K562 (cell line): ENCODE results near the gene WDR86. TPM values are rescaled to one million over a fixed set of nuclear protein-coding genes. Genes with fewer than 3 reads are reported as not detected.

Experiments used
- ATAC-seq: fragments of 200-7000 bp; cut with Tn5 transposase; 3 replicates; pipeline ENCODE4 v1.9.1; 2020; ENCODE audit warnings: moderate library complexity
- BruUV-seq: library from RNA; stranded (reverse); fragments of 400-500 nt; replicated peaks from 2 replicates; lab custom pipeline; 2021; lab: Mats Ljungman, UMichigan
- CTCF ChIA-PET: fragments of 300-600 bp; formaldehyde crosslinking; extraction: SDS; loops from one replicate; lab custom pipeline; 2021; ENCODE audit warnings: low intra/inter-chr PET ratio; lab: Yijun Ruan, JAX
- POLR2A ChIA-PET: fragments of 300-600, 350-650 bp; sonication (Branson Sonifier 250); formaldehyde crosslinking; extraction: SDS; loops from one replicate; lab custom pipeline; 2021; ENCODE audit warnings: antibody characterized with exemption, inconsistent platforms; lab: Yijun Ruan, JAX
- DNase-seq, 4 experiments: peaks; one replicate each; pipeline versions ENCODE4 v3.0.0 to v3.0.0-alpha.2; 2011 to 2018; ENCODE audit warnings: low spot score in 3 of 4, mixed read lengths in 3 of 4; ENCODE audit errors: extremely low read depth in 1 of 4
- FAIRE-seq: peaks from 2 replicates; lab custom pipeline; 2011; peaks lifted over from hg19 to GRCh38; lab: Jason Lieb, UNC
- H2AFZ ChIP-seq: 2 replicates; pipeline ENCODE4 v1.6.0; 2011; ENCODE audit warnings: low read depth, low read length, control low read depth, inconsistent platforms
- H3K27ac ChIP-seq: fragments of 200-600 bp; 3 replicates; pipeline ENCODE4 v1.8.0; 2011; ENCODE audit warnings: low read depth, mild to moderate bottlenecking, control low read depth, inconsistent platforms, low read length, moderate library complexity, mixed read lengths; ENCODE audit errors: extremely low read depth
- H3K27me3 ChIP-seq, 2 experiments: fragments of 300-600 bp in 1 of 2; 2 replicates in 1 of 2; 3 replicates in 1 of 2; pipeline versions ENCODE4 v1.6.0 to v1.8.0; 2011; ENCODE audit warnings: inconsistent platforms in 2 of 2, low read length in 2 of 2, mild to moderate bottlenecking in 1 of 2, mixed read lengths in 1 of 2, moderate library complexity in 1 of 2; ENCODE audit not compliant: control insufficient read depth in 2 of 2, insufficient read depth in 2 of 2
- H3K36me3 ChIP-seq: fragments of 300-600 bp; 3 replicates; pipeline ENCODE4 v1.8.0; 2011; ENCODE audit warnings: mild to moderate bottlenecking, low read length, inconsistent platforms; ENCODE audit not compliant: control insufficient read depth, insufficient read depth
- H3K4me1 ChIP-seq, 2 experiments: fragments of 200-600 bp in 1 of 2; replicated peaks in 1 of 2; 2 replicates in 1 of 2; 3 replicates in 1 of 2; pipeline versions ENCODE4 v1.5.1 to v1.8.0; 2011; ENCODE audit warnings: inconsistent platforms in 2 of 2, low read length in 2 of 2, mild to moderate bottlenecking in 1 of 2, mixed read lengths in 1 of 2, moderate library complexity in 1 of 2; ENCODE audit not compliant: control insufficient read depth in 2 of 2, insufficient read depth in 2 of 2
- H3K4me2 ChIP-seq: 2 replicates; pipeline ENCODE4 v1.6.1; 2011; ENCODE audit warnings: low read length, control low read depth, inconsistent platforms, mixed read lengths; ENCODE audit not compliant: insufficient read depth
- H3K4me3 ChIP-seq: fragments of 200-600 bp; sonication (generic), shearing (Covaris generic); 2 replicates; pipeline ENCODE4 v1.5.1; 2016; ENCODE audit warnings: control low read depth, inconsistent platforms
- H3K79me2 ChIP-seq: fragments of 200-600 bp; 3 replicates; pipeline ENCODE4 v1.8.0; 2011; ENCODE audit warnings: low read length, inconsistent platforms; ENCODE audit not compliant: control insufficient read depth, insufficient read depth
- H3K9ac ChIP-seq, 2 experiments: 2 replicates each; pipeline versions ENCODE4 v1.6.0 to v1.6.1; 2011; ENCODE audit warnings: low read depth in 2 of 2, low read length in 2 of 2, control low read depth in 1 of 2, inconsistent platforms in 1 of 2, mild to moderate bottlenecking in 1 of 2, mixed read lengths in 1 of 2; ENCODE audit not compliant: insufficient read depth in 1 of 2
- H3K9me1 ChIP-seq: one replicate; pipeline ENCODE4 v1.6.0; 2011; ENCODE audit warnings: inconsistent platforms, mild to moderate bottlenecking, low read length, moderate library complexity; ENCODE audit not compliant: control insufficient read depth, insufficient read depth
- H3K9me3 ChIP-seq: replicated peaks from 2 replicates; pipeline ENCODE4 v1.5.1; 2011; ENCODE audit warnings: low read depth, low read length, inconsistent platforms; ENCODE audit not compliant: control insufficient read depth, insufficient read depth
- H4K20me1 ChIP-seq: replicated peaks from 2 replicates; pipeline ENCODE4 v1.6.1; 2011; ENCODE audit warnings: low read length, inconsistent platforms, mixed read lengths; ENCODE audit not compliant: control insufficient read depth, insufficient read depth
- AFF1 ChIP-seq, 2 experiments: fragments of 450-650 bp; IDR thresholded peaks; 2 replicates each; pipeline ENCODE4 v1.6.1; 2018; ENCODE audit warnings: mild to moderate bottlenecking in 2 of 2, low read depth in 1 of 2; ENCODE audit not compliant: partially characterized antibody in 2 of 2
- CBX1 ChIP-seq: sonication (generic); IDR thresholded peaks from 2 replicates; pipeline ENCODE4 v1.6.1; 2016; ENCODE audit warnings: antibody characterized with exemption, low read depth, mild to moderate bottlenecking
- CCNT2 ChIP-seq: IDR thresholded peaks from 2 replicates; pipeline ENCODE4 v1.6.1; 2011; ENCODE audit warnings: borderline replicate concordance, low read depth, mild to moderate bottlenecking, moderate library complexity, mixed read lengths, low read length; ENCODE audit not compliant: insufficient read length; ENCODE audit errors: extremely low read depth
- CREB3 ChIP-seq: fragments of 450-650 bp; conservative IDR thresholded peaks from 2 replicates; pipeline ENCODE4 v1.6.1; 2016; ENCODE audit warnings: missing genetic modification characterization, low read depth, mild to moderate bottlenecking, missing compliant biosample characterization, moderate library complexity
- ELF4 ChIP-seq: fragments of 450-650 bp; formaldehyde crosslinking; IDR thresholded peaks from 2 replicates; pipeline ENCODE4 v1.4.0; 2022; ENCODE audit warnings: missing genetic modification characterization
- KHSRP ChIP-seq: fragments of 450-650 bp; IDR thresholded peaks from 2 replicates; pipeline ENCODE4 v1.6.1; 2017
- NFRKB ChIP-seq: fragments of 450-650 bp; IDR thresholded peaks from 2 replicates; pipeline ENCODE4 v1.6.1; 2016; ENCODE audit warnings: low read depth
- POLR2AphosphoS2 ChIP-seq: IDR thresholded peaks from 2 replicates; pipeline ENCODE4 v1.6.1; 2012; ENCODE audit warnings: low read length, improper control_type of control experiment
- RAD51 ChIP-seq: fragments of 450-650 bp; IDR thresholded peaks from 2 replicates; pipeline ENCODE4 v1.7.1; 2016; ENCODE audit warnings: low read depth, mild to moderate bottlenecking, borderline replicate concordance
- RHOXF2B ChIP-seq: fragments of 250-450 bp; sonication (Bioruptor Pico); conservative IDR thresholded peaks from 2 replicates; pipeline ENCODE4 v1.5.1; 2021
- SAFB ChIP-seq: fragments of 200-400 bp; formaldehyde crosslinking; IDR thresholded peaks from 2 replicates; pipeline ENCODE4 v1.6.1; 2017; ENCODE audit warnings: low read depth, low read length, borderline replicate concordance
- SP1 ChIP-seq: sonication (generic); formaldehyde crosslinking; IDR thresholded peaks from 2 replicates; pipeline ENCODE4 v1.8.1; 2022; ENCODE audit warnings: mild to moderate bottlenecking, missing genetic modification reagents
- VEZF1 ChIP-seq: fragments of 200-800 bp; sonication (Bioruptor generic); IDR thresholded peaks from 2 replicates; pipeline ENCODE4 v1.6.1; 2017; ENCODE audit warnings: missing genetic modification characterization, missing compliant biosample characterization
- ZEB2 ChIP-seq: fragments of 450-650 bp; IDR thresholded peaks from 2 replicates; pipeline ENCODE4 v1.6.1; 2016
- WGBS: fragments of 100-300 bp; shearing (Covaris generic); methylation state at CpG from one replicate; pipeline ENCODE4 v1.1.6; 2016; ENCODE audit warnings: low coverage, mixed read lengths; ENCODE audit not compliant: insufficient coverage; ENCODE audit errors: missing lambda C conversion rate; 5-methylcytosine and 5-hydroxymethylcytosine counted together
- in situ Hi-C: fragments of 300-500 bp; cut with MboI; formaldehyde crosslinking; loops from 4 replicates; pipeline ENCODE4 v1.15.0; 2018; ENCODE audit warnings: inconsistent platforms, mixed read lengths
- intact Hi-C: fragments of 100-400 bp; cut with micrococcal nuclease; formaldehyde crosslinking; loops from 2 replicates; pipeline ENCODE4 v1.14.2; 2022
- polyA plus RNA-seq, 8 experiments: library from polyadenylated mRNA; depleted of rRNA in 4 of 8; stranded (reverse) in 5 of 8; unstranded in 3 of 8; fragments of >200 nt; fragmentation: Nextera tagmentation in 2 of 8; fragmentation: Illumina TruSeq in 1 of 8; extraction: Ambion mirVana in 2 of 8; extraction: Trizol in 1 of 8; gene quantifications; 2 replicates each; pipeline versions ENCODE4 v1.2.1 to v1.2.3, GENCODE V29; 2011 to 2014; ENCODE audit warnings: inconsistent platforms in 1 of 8, missing spikeins in 1 of 8
- total RNA-seq, 7 experiments: library from RNA; depleted of rRNA in 6 of 7; stranded (reverse); fragments of >200 nt in 6 of 7; fragmentation: Illumina TruSeq in 2 of 7; extraction: Trizol in 2 of 7; gene quantifications; 2 replicates each; pipeline versions ENCODE4 v1.2.1 to v1.2.3, GENCODE V29; 2011 to 2021; ENCODE audit warnings: low replicate concordance in 1 of 7

The WDR86 gene
- total and polyA plus RNA-seq, 9 of the 15 experiments (the other 6 are each of a cell fraction or from before 2014, with no cell fraction given): 0.24 TPM; not detected in 8

GRCh38 chr7:151405588-151405987, 4.2 kb downstream of the WDR86 start:
- no peak overlapping the region for H3K4me2 ChIP-seq
- H3K79me2 ChIP-seq: no peaks in the 10 kb centered on the region
- no peak overlapping the region for H3K4me3 ChIP-seq
- H3K27ac ChIP-seq: peak overlapping the region; percentile 83; the same call in 1 of the 3 replicates
- CTCF ChIA-PET: no interaction called here
- no peaks in the 10 kb centered on the region for H3K27me3 ChIP-seq
- H3K4me1 ChIP-seq: peaks cover 27 to 45% of the 10 kb centered on the region in 2 experiments
- H3K9me3 ChIP-seq: no peaks in the 10 kb centered on the region; the same call in 1 of the 2 replicates
- POLR2A ChIA-PET: interaction anchor here (0.6 kb wide), 1 partner anchor 9 kb away, joined by 4 read pairs; no protein-coding TSS in a partner anchor
- H3K9ac ChIP-seq: peak overlapping the region in 1 of 2 experiments; percentile 84; a peak in 2 of 4 replicates
- no peaks in the 10 kb centered on the region for H3K9me1 ChIP-seq
- ATAC-seq: no peak
- intact Hi-C loops: no loop called here
- WGBS: 78% methylated on average over 10 of the region's 10 CpGs
- FAIRE-seq: no peak
- no peaks in the 10 kb centered on the region for H4K20me1 ChIP-seq
- H2AFZ ChIP-seq: peak overlapping the region; percentile 86
- H3K36me3 ChIP-seq: no peaks in the 10 kb centered on the region
- DNase-seq: no peak
- BruUV-seq: no TSS peak
- in situ Hi-C loops: no loop called here
- TF ChIP-seq POLR2AphosphoS2: no peak
- no peak for TF ChIP-seq NFRKB
- no peak for TF ChIP-seq RAD51
- TF ChIP-seq SAFB: no peak
- no peak for TF ChIP-seq SP1 (CRISPR knock-in tag)
- TF ChIP-seq RHOXF2B (CRISPR knock-in tag): no peak
- TF ChIP-seq KHSRP: no peak
- TF ChIP-seq CREB3 (tag): no peak
- TF ChIP-seq CBX1: no peak
- TF ChIP-seq ZEB2: no peak
- no peak for TF ChIP-seq ELF4
- no peak for TF ChIP-seq VEZF1 (CRISPR knock-in tag)
- TF ChIP-seq AFF1 (IDR thresholded peaks at IDR 0.05; ENCODE audit: low read depth in 1 of 2, partially characterized antibody in 2 of 2): no peak
- no peak for TF ChIP-seq CCNT2
